WTC11 (cell line): ENCODE data around the gene SNX19.

Source experiments
- CBFB ChIP-seq: sonication (generic); formaldehyde crosslinking; IDR thresholded peaks from 2 replicates; pipeline ENCODE4 v1.8.1; 2022; ENCODE audit warnings: mild to moderate bottlenecking, low read depth, missing genetic modification reagents
- CREB1 ChIP-seq: sonication (generic); formaldehyde crosslinking; IDR thresholded peaks from 2 replicates; pipeline ENCODE4 v1.8.0; 2023; ENCODE audit warnings: mild to moderate bottlenecking, missing genetic modification reagents
- CTCF ChIP-seq: fragments of 200-600 bp; IDR thresholded peaks from 2 replicates; pipeline ENCODE4 v1.8.0; 2022; ENCODE audit warnings: antibody characterized with exemption
- ETV6 ChIP-seq: sonication (generic); formaldehyde crosslinking; IDR thresholded peaks from 2 replicates; pipeline ENCODE4 v1.8.1; 2022; ENCODE audit warnings: mild to moderate bottlenecking, missing genetic modification reagents
- FOXK1 ChIP-seq: sonication (generic); formaldehyde crosslinking; IDR thresholded peaks from 2 replicates; pipeline ENCODE4 v1.8.0; 2022; ENCODE audit warnings: mild to moderate bottlenecking, moderate library complexity, missing genetic modification reagents
- MAX ChIP-seq: sonication (generic); formaldehyde crosslinking; IDR thresholded peaks from 2 replicates; pipeline ENCODE4 v1.8.0; 2022; ENCODE audit warnings: mild to moderate bottlenecking, missing genetic modification reagents
- RORB ChIP-seq: fragments of 250-450 bp; sonication (Bioruptor Pico); IDR thresholded peaks from 2 replicates; pipeline ENCODE4 v1.9.0; 2021; ENCODE audit warnings: mild to moderate bottlenecking
- SMAD3 ChIP-seq: sonication (generic); formaldehyde crosslinking; IDR thresholded peaks from 2 replicates; pipeline ENCODE4 v1.8.0; 2022; ENCODE audit warnings: missing genetic modification reagents, mild to moderate bottlenecking, borderline replicate concordance

GRCh38 chr11:130913268-130913667 is 3.0 kb downstream of the SNX19 start:
- TF ChIP-seq CBFB, result no peak
- no peak for TF ChIP-seq CTCF
- TF ChIP-seq ETV6, result no peak
- no peak for TF ChIP-seq RORB
- TF ChIP-seq FOXK1 (CRISPR knock-in tag), result no peak
- no peak for TF ChIP-seq CREB1 (CRISPR knock-in tag)
- no peak for TF ChIP-seq SMAD3 (CRISPR knock-in tag)
- TF ChIP-seq MAX (CRISPR knock-in tag), result no peak
